B cell (primary cell): ENCODE results near the gene NRL. TPM values are rescaled to one million over a fixed set of nuclear protein-coding genes. Genes with fewer than 3 reads are reported as not detected.
"Not testable (repeated sequence)": the region's sequence is repeated elsewhere in the genome, so short reads cannot be mapped to it uniquely, and the experiment has no call there.

ENCODE experiments used
- ATAC-seq: fragments of 200-7000 bp; cut with Tn5 transposase; one replicate; pipeline ENCODE4 v1.10.0; 2021; ENCODE audit warnings: low read depth, mild to moderate bottlenecking, moderate number of reproducible peaks, moderate library complexity
- CTCF ChIA-PET: fragments of 350-600 bp; sonication (Branson Sonifier 250); formaldehyde crosslinking; loops from one replicate; lab custom pipeline; 2021; ENCODE audit warnings: antibody characterized with exemption, inconsistent platforms; lab: Charles Lee
- POLR2A ChIA-PET: fragments of 350-600 bp; sonication (Branson Sonifier 250); formaldehyde crosslinking; loops from one replicate; lab custom pipeline; 2021; ENCODE audit warnings: antibody characterized with exemption; lab: Charles Lee
- DNase-seq: peaks from one replicate; pipeline ENCODE4 v3.0.0; 2013
- H2AFZ ChIP-seq: 2 replicates; pipeline ENCODE4 v1.6.1; 2012; ENCODE audit warnings: mild to moderate bottlenecking, low read depth, low read length; ENCODE audit not compliant: insufficient read depth, poor library complexity, severe bottlenecking
- H3K27ac ChIP-seq, 2 donors: 1 replicate in 1 of 2; 2 replicates in 1 of 2; pipeline ENCODE4 v1.5.1; 2012 to 2013; ENCODE audit warnings: low read length in 2 of 2, mild to moderate bottlenecking in 2 of 2, moderate library complexity in 1 of 2
- H3K27me3 ChIP-seq, 4 experiments: fragments of 200-600 bp in 1 of 4; sonication (generic) in 1 of 4; replicated peaks in 1 of 4; 1 replicate in 2 of 4; 2 replicates in 2 of 4; pipeline versions ENCODE4 v1.6.1 to v1.7.0; 2013 to 2016; ENCODE audit warnings: low read length in 3 of 4, mild to moderate bottlenecking in 2 of 4, mixed read lengths in 1 of 4, moderate library complexity in 1 of 4; ENCODE audit not compliant: insufficient read depth in 4 of 4, control insufficient read depth in 3 of 4; ENCODE audit errors: control extremely low read depth in 1 of 4
- H3K36me3 ChIP-seq, 2 experiments: replicated peaks in 1 of 2; 1 replicate in 1 of 2; 2 replicates in 1 of 2; pipeline versions ENCODE4 v1.6.1 to v1.7.1; 2013; ENCODE audit warnings: low read length in 1 of 2; ENCODE audit not compliant: insufficient read depth in 2 of 2, control insufficient read depth in 1 of 2; ENCODE audit errors: control extremely low read depth in 1 of 2, extremely low read depth in 1 of 2
- H3K4me1 ChIP-seq, 2 donors: fragments of 200-600 bp in 1 of 2; sonication (generic) in 1 of 2; 1 replicate in 1 of 2; 2 replicates in 1 of 2; pipeline versions ENCODE4 v1.5.1 to v1.6.1; 2013 to 2017; ENCODE audit warnings: low read length in 2 of 2; ENCODE audit not compliant: control insufficient read depth in 2 of 2, insufficient read depth in 2 of 2
- H3K4me2 ChIP-seq: replicated peaks from 2 replicates; pipeline ENCODE3; 2012; ENCODE audit warnings: mild to moderate bottlenecking, low read depth, low read length; ENCODE audit not compliant: poor library complexity, severe bottlenecking
- H3K4me3 ChIP-seq, 5 experiments: fragments of 200-600 bp in 1 of 5; sonication (generic) in 1 of 5; 1 replicate in 3 of 5; 2 replicates in 2 of 5; pipeline versions ENCODE4 v1.5.1 to v1.7.0; 2011 to 2016; ENCODE audit warnings: low read length in 4 of 5, mild to moderate bottlenecking in 4 of 5, low read depth in 2 of 5, control low read depth in 1 of 5, moderate library complexity in 1 of 5; ENCODE audit not compliant: insufficient read depth in 1 of 5; ENCODE audit errors: control extremely low read depth in 1 of 5, extremely low read depth in 1 of 5
- H3K79me2 ChIP-seq: fragments of 200-600 bp; sonication (generic); one replicate; pipeline ENCODE4 v1.6.0; 2016; ENCODE audit warnings: low read length; ENCODE audit not compliant: control insufficient read depth, insufficient read depth
- H3K9ac ChIP-seq: fragments of 200-600 bp; sonication (generic); 2 replicates; pipeline ENCODE4 v1.6.1; 2017; ENCODE audit warnings: mild to moderate bottlenecking, low read length, moderate library complexity
- H3K9me3 ChIP-seq, 3 donors: one replicate each; pipeline versions ENCODE4 v1.6.1 to v1.7.1; 2013; ENCODE audit warnings: low read length in 2 of 3; ENCODE audit not compliant: control insufficient read depth in 2 of 3, insufficient read depth in 1 of 3; ENCODE audit errors: control extremely low read depth in 1 of 3
- H4K20me1 ChIP-seq: 2 replicates; pipeline ENCODE4 v1.6.0; 2012; ENCODE audit warnings: mild to moderate bottlenecking, low read length; ENCODE audit not compliant: insufficient read depth, control insufficient read depth, poor library complexity, severe bottlenecking
- H3K27ac Mint-ChIP-seq: one replicate; pipeline ENCODE4 v1.8.0; 2021; ENCODE audit warnings: mixed read lengths
- H3K27me3 Mint-ChIP-seq: one replicate; pipeline ENCODE4 v1.8.0; 2021; ENCODE audit warnings: mixed read lengths
- H3K4me1 Mint-ChIP-seq: one replicate; pipeline ENCODE4 v1.8.0; 2021; ENCODE audit warnings: mixed read lengths
- H3K4me3 Mint-ChIP-seq: one replicate; pipeline ENCODE4 v1.8.0; 2021; ENCODE audit warnings: mixed read lengths
- H3K9me3 Mint-ChIP-seq: one replicate; pipeline ENCODE4 v1.8.0; 2022; ENCODE audit warnings: mixed read lengths; ENCODE audit not compliant: insufficient read depth
- EZH2 ChIP-seq: IDR thresholded peaks from 2 replicates; pipeline ENCODE4 v1.6.1; 2012; ENCODE audit warnings: borderline replicate concordance, low read depth, mild to moderate bottlenecking, moderate library complexity, low read length; ENCODE audit not compliant: insufficient read depth, poor library complexity, severe bottlenecking
- WGBS: methylation state at CpG from one replicate; pipeline ENCODE4 v1.1.5; 2013; ENCODE audit warnings: missing lambda C conversion rate; ENCODE audit not compliant: insufficient coverage; 5-methylcytosine and 5-hydroxymethylcytosine counted together
- intact Hi-C: fragments of 100-400 bp; cut with micrococcal nuclease; formaldehyde crosslinking; loops from one replicate; pipeline ENCODE4 v1.10.0; 2022
- polyA plus RNA-seq: library from polyadenylated mRNA; depleted of rRNA; stranded (reverse); fragments of >200 nt; gene quantifications from 2 replicates; pipeline ENCODE4 v1.2.3, GENCODE V29; 2012
- total RNA-seq, 2 donors: library from RNA; stranded (reverse); fragments of 120-200 nt in 1 of 2; gene quantifications; 1 replicate in 1 of 2; 2 replicates in 1 of 2; pipeline versions ENCODE4 v1.2.3 to v1.2.4, GENCODE V29; 2013 to 2022
- TF ChIP-seq, protein P1 (sequence below): fragments of 200-600 bp; IDR thresholded peaks from one replicate; pipeline ENCODE4 v1.8.0; 2022; ENCODE audit warnings: antibody characterized with exemption, mild to moderate bottlenecking

The NRL gene
- total and polyA plus RNA-seq, 2 donors (not counting 1 experiment from before 2014, with no cell fraction given), result 7.0 to 8.8 TPM

DNA sequence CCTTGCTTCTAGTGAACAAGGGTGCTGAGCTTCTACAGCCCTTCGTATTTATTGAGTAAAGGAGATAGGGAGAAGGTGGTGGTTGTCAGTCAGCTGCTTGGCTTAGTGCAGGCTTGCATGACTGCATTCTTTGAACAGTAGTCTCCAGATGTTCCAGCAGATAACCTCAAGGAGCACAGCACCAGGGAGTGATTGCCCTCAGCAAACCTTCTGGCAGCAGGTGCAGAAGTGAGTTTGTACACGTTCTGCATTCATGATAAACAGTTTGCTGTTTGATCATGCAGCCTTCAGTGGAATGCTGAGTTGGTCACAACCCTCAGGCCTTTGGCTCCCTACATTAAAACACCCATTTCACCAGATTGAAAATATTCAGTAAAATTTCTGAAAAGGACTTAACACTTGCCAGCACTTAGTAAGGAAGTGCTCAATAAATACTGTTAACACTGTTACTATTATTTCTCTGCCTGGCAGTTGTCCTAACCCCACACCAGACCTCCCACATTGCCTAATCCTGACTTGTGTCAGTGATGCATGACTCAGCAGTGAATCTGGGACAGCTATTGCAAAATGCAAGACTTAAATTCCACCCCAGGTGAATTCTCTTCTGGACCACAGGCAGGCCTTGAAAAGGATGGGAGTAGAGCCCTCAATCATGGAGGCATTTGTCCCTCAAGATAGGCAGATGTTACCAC, 81.9 kb downstream of the NRL start:
- intact Hi-C loops, result loop anchor here (10.0 kb wide), 1 partner anchor 468 kb away; the partner anchor contains the start of gene AP1G2
- Mint-ChIP-seq H3K4me1 (peaks cover 10% of the 10 kb centered on the region), H3K27ac (no peak overlapping the region), H3K9me3 (peaks cover 6% of the 10 kb centered on the region), H3K27me3 (no peaks in the 10 kb centered on the region), H3K4me3 (no peak overlapping the region)
- H2AFZ ChIP-seq, result no peak overlapping the region
- H3K4me1 ChIP-seq, result peaks cover 0 to 9% of the 10 kb centered on the region in 2 donors
- no peak overlapping the region for H3K4me2 ChIP-seq
- 86% methylated on average over 2 of the region's 2 CpGs for WGBS
- H3K4me3 ChIP-seq, result no peak overlapping the region
- no peaks in the 10 kb centered on the region for H3K79me2 ChIP-seq
- TF ChIP-seq, protein P1, sequence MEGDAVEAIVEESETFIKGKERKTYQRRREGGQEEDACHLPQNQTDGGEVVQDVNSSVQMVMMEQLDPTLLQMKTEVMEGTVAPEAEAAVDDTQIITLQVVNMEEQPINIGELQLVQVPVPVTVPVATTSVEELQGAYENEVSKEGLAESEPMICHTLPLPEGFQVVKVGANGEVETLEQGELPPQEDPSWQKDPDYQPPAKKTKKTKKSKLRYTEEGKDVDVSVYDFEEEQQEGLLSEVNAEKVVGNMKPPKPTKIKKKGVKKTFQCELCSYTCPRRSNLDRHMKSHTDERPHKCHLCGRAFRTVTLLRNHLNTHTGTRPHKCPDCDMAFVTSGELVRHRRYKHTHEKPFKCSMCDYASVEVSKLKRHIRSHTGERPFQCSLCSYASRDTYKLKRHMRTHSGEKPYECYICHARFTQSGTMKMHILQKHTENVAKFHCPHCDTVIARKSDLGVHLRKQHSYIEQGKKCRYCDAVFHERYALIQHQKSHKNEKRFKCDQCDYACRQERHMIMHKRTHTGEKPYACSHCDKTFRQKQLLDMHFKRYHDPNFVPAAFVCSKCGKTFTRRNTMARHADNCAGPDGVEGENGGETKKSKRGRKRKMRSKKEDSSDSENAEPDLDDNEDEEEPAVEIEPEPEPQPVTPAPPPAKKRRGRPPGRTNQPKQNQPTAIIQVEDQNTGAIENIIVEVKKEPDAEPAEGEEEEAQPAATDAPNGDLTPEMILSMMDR, result no peak
- TF ChIP-seq EZH2, result no peak
- no peaks in the 10 kb centered on the region for H3K27me3 ChIP-seq
- H3K9me3 ChIP-seq, result peaks cover 2 to 9% (median 5%) of the 10 kb centered on the region in 3 donors
- no peak overlapping the region for H3K27ac ChIP-seq
- no peaks in the 10 kb centered on the region for H4K20me1 ChIP-seq
- ATAC-seq (no peak), DNase-seq (no peak)
- H3K9ac ChIP-seq, result no peak overlapping the region
- CTCF ChIA-PET, result no interaction called here
- H3K36me3 ChIP-seq, result no peaks in the 10 kb centered on the region
- POLR2A ChIA-PET, result no interaction called here

DNA sequence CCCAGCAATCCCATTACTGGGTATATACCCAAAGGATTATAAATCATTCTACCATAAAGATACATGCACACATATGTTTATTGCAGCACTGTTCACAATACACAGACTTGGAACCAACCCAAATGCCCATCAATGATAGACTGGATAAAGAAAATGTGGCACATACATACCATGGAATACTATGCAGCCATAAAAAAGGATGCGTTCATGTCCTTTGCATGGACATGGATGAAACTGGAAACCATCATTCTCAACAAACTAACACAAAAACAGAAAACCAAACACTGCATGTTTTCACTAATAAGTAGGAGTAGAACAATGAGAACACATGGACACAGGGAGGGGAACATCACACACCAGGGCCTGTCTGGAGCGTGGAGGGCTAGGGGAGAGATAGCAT, 83.4 kb downstream of the NRL start:
- H3K79me2 ChIP-seq, H3K4me2 ChIP-seq, H3K4me3 Mint-ChIP-seq, H3K4me1 ChIP-seq, H4K20me1 ChIP-seq, H3K4me1 Mint-ChIP-seq, H3K9ac ChIP-seq, H3K36me3 ChIP-seq, H3K27ac Mint-ChIP-seq, H3K27me3 Mint-ChIP-seq, H3K4me3 ChIP-seq, H3K9me3 Mint-ChIP-seq, H3K27me3 ChIP-seq, H3K27ac ChIP-seq, ATAC-seq, H2AFZ ChIP-seq, DNase-seq, H3K9me3 ChIP-seq: not testable (repeated sequence)
- intact Hi-C loops, result loop anchor here (10.0 kb wide), 1 partner anchor 467 kb away; the partner anchor contains the start of gene AP1G2
- CTCF ChIA-PET, result interaction anchor here (1.0 kb wide), 1 partner anchor 77 kb away, joined by 3 read pairs; no protein-coding TSS in a partner anchor
- no CpG with 5 or more reads among the region's 2 CpGs for WGBS
- POLR2A ChIA-PET, result interaction anchor here (0.6 kb wide), 1 partner anchor 623 kb away, joined by 3 read pairs; no protein-coding TSS in a partner anchor

DNA sequence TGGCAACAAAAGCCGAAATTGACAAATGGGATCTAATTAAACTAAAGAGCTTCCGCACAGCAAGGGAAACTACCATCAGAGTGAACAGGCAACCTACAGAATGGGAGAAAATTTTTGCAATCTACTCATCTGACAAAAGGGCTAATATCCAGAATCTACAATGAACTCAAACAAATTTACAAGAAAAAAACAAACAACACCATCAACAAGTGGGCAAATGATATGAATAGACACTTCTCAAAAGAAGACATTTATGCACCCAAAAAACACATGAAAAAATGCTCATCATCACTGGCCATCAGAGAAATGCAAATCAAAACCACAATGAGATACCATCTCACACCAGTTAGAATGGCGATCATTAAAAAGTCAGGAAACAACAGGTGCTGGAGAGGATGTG, 85.1 kb downstream of the NRL start:
- DNase-seq, H3K9ac ChIP-seq, H3K79me2 ChIP-seq, H3K4me3 Mint-ChIP-seq, H3K4me3 ChIP-seq, H3K9me3 ChIP-seq, H3K27me3 Mint-ChIP-seq, H3K27ac ChIP-seq, H3K36me3 ChIP-seq, H3K9me3 Mint-ChIP-seq, H3K4me2 ChIP-seq, H3K4me1 ChIP-seq, H3K4me1 Mint-ChIP-seq, H2AFZ ChIP-seq, H3K27me3 ChIP-seq, H4K20me1 ChIP-seq, POLR2A ChIA-PET, ATAC-seq, CTCF ChIA-PET, H3K27ac Mint-ChIP-seq: not testable (repeated sequence)
- intact Hi-C loops, result loop anchor here (10.0 kb wide), 1 partner anchor 465 kb away; the partner anchor contains the start of gene AP1G2
- no CpG with 5 or more reads among the region's 3 CpGs for WGBS
